Body of pancreas (tissue), 4 donors: ENCODE measurements around the gene GNAT1.

Experiments
- POLR2A ChIP-seq, 3 donors: fragments of 450-650 bp; IDR thresholded peaks; one replicate each; pipeline ENCODE4 v1.6.1; 2016; ENCODE audit warnings: antibody characterized with exemption in 3 of 3, mild to moderate bottlenecking in 2 of 3
- TF ChIP-seq, protein P1 (sequence below), 7 experiments: fragments of 450-650 bp in 4 of 7; fragments of 200-600 bp in 3 of 7; sonication (generic) in 3 of 7; IDR thresholded peaks; one replicate each; pipeline ENCODE4 v1.5.1; 2016 to 2019; ENCODE audit warnings: antibody characterized with exemption in 7 of 7

DNA sequence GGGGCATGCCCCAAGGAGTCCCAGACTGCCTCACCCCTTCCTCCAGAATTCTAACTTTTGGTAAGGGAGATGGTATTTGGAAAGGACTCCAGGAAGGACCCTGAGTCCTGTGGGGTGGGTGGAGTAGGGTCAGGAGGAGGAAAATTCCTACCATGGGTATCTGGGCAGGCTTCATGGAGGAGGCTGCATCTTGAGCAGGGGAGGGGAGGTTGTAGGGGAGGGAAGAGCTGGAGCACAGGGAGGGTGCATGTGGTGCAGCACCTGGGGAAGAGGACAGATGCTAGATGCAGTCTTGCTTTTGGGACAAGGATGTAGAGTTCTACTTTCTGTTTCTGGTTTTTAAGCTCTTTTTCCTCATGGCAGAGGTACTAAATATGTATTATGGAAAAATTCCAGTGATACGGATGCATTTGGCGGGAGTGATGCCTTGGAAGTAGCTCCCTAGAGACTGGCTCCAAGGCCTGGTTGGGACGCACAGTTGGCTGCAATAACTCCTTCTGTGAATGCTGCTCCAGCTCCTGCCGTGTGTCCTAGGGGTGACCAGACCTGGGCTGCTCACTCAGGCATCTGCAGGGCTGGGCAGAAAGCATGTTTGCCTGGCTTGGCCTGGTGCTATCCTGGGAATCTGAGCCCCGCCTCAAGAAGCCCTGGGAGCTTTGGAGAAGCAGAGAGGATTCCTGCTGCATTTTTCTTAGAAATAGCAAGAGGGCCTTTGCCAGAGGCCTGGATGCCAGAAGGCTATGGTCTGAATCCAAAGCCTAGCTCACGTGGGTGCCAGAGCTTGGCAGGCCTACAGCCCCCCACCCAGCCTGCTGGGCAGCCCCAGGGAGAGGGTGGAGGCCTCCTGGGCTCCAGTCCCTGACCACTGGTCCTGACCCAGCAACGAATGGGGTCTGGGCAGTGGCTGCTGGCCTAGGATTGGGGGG, 26.2 kb upstream of the GNAT1 start:
- TF ChIP-seq, protein P1, sequence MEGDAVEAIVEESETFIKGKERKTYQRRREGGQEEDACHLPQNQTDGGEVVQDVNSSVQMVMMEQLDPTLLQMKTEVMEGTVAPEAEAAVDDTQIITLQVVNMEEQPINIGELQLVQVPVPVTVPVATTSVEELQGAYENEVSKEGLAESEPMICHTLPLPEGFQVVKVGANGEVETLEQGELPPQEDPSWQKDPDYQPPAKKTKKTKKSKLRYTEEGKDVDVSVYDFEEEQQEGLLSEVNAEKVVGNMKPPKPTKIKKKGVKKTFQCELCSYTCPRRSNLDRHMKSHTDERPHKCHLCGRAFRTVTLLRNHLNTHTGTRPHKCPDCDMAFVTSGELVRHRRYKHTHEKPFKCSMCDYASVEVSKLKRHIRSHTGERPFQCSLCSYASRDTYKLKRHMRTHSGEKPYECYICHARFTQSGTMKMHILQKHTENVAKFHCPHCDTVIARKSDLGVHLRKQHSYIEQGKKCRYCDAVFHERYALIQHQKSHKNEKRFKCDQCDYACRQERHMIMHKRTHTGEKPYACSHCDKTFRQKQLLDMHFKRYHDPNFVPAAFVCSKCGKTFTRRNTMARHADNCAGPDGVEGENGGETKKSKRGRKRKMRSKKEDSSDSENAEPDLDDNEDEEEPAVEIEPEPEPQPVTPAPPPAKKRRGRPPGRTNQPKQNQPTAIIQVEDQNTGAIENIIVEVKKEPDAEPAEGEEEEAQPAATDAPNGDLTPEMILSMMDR (IDR thresholded peaks at IDR 0.05) = no peak
- no peak for TF ChIP-seq POLR2A (IDR thresholded peaks at IDR 0.05)
